Forelimb muscle (tissue), 1 donor: Measurements from ENCODE around the gene ISLR2. TPM values are rescaled to one million over a fixed set of nuclear protein-coding genes. Genes with fewer than 3 reads are reported as not detected.
A peak's percentile ranks its signal among the peaks of the same experiment; 100 is the strongest.
"Not testable (repeated sequence)": the region's sequence is repeated elsewhere in the genome, so short reads cannot be mapped to it uniquely, and the experiment has no call there.

Source experiments
- DNase-seq: peaks from one replicate; pipeline ENCODE4 v3.0.0-alpha.2; 2013; ENCODE audit warnings: low read depth
- polyA plus RNA-seq: library from polyadenylated mRNA; unstranded; fragments of 120-200 nt; gene quantifications from one replicate; pipeline ENCODE4 v1.2.1, GENCODE V29; 2013; ENCODE audit not compliant: insufficient read length

ISLR2 gene, protein sequence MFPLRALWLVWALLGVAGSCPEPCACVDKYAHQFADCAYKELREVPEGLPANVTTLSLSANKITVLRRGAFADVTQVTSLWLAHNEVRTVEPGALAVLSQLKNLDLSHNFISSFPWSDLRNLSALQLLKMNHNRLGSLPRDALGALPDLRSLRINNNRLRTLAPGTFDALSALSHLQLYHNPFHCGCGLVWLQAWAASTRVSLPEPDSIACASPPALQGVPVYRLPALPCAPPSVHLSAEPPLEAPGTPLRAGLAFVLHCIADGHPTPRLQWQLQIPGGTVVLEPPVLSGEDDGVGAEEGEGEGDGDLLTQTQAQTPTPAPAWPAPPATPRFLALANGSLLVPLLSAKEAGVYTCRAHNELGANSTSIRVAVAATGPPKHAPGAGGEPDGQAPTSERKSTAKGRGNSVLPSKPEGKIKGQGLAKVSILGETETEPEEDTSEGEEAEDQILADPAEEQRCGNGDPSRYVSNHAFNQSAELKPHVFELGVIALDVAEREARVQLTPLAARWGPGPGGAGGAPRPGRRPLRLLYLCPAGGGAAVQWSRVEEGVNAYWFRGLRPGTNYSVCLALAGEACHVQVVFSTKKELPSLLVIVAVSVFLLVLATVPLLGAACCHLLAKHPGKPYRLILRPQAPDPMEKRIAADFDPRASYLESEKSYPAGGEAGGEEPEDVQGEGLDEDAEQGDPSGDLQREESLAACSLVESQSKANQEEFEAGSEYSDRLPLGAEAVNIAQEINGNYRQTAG
- polyA plus RNA-seq = 7.3 TPM

GRCh38 chr15:74130155-74130848, at the start of gene ISLR2:
ISLR2 (plus strand) TSS chr15:74130586; CDS start chr15:74132755, 2,169 bp downstream.
- no peak for DNase-seq

GRCh38 chr15:74082450-74082849, 47.9 kb upstream of the ISLR2 start, which contains the start of gene GOLGA6A:
GOLGA6A (minus strand) TSS chr15:74082550; CDS start chr15:74082509, 41 bp downstream.
- not testable (repeated sequence) for DNase-seq

GRCh38 chr15:74094567-74094966, 35.8 kb upstream of the ISLR2 start:
- not testable (repeated sequence) for DNase-seq

DNA sequence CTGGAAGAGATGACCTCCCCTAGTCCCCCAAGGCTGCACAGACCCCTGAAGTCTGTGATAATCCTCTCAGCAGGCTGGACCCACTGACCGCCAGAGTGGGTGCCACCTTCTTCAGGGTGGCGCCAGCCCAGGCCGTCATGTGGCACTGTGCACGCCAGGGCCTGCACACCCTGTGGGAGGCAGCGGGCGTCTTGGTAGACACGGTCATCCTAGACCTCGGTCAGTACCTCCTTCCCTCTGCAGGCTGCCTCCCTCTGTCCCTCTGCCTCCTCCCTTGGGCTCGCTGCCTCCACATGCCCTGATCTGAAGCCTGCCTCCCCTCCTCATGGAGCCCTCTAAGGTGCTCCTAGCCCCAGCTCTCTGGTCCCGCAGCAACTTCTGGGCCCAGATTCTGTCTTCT, 34.8 kb upstream of the ISLR2 start:
- not testable (repeated sequence) for DNase-seq

- DNase-seq = not testable (repeated sequence)
Measured at GRCh38 chr15:74096753-74097474, 33.5 kb upstream of the ISLR2 start.

GRCh38 chr15:74099963-74100733, 30.2 kb upstream of the ISLR2 start:
- DNase-seq = peak; percentile 6

DNA sequence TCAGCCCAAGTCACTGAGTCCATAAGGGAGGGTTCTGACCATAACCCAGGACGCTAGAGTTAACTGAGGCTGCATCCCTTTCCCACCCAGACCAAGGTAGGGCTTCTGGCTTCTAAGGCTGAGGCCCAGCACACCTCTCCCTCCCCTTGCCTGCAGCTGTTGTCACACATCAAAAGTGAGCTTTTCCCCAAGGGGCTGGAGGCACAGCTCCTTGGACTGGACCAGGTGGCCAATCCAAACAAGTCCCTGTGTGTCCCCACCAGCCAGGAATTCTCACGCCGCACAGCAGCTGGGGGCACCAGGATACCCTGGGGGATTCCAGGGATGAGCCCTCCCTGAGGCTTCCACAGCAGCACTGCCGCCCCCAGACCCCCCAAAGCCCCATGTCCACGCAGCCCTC, 22.3 kb upstream of the ISLR2 start:
- no peak for DNase-seq

- DNase-seq = not testable (repeated sequence)
Measured at GRCh38 chr15:74108611-74109010, 21.8 kb upstream of the ISLR2 start.

DNA sequence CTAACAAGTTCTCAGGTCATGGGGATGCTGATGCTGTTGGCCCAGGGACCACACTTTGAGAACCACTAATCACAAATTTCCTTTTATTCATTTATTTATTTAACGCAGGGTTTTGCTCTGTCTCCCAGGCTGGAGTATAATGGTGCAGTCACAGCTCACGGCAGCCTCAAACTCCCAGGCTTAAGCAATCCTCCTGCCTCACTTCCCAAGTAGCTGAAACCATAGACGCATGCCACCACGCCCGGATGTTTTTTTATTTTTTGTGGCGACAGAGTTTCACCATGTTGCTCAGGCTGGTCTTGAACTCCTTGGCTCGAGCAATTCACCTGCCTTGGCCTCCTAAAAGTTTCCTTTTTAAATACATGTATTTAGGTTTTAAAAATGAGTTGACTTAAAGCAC, 20.7 kb upstream of the ISLR2 start:
- DNase-seq = no peak

DNA sequence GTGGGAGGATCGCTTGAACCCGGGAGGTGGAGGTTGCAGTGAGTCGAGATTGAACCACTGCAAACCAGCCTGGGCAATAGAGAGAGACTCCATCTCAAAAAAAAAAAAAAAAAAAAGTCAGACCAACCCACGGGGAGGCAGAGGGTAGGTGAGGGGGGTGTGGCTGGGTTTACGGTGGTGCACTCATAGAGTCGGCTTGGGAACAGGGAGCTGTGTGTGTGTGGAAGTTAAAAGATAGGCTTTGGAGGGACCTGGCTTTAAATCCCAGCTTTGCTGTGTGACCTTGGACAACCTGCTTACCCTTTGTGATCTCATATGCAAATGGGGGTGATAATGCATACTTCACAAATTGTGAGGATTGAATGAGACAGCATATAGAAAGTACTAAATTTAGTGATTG, 10.0 kb upstream of the ISLR2 start:
- no peak for DNase-seq

DNA sequence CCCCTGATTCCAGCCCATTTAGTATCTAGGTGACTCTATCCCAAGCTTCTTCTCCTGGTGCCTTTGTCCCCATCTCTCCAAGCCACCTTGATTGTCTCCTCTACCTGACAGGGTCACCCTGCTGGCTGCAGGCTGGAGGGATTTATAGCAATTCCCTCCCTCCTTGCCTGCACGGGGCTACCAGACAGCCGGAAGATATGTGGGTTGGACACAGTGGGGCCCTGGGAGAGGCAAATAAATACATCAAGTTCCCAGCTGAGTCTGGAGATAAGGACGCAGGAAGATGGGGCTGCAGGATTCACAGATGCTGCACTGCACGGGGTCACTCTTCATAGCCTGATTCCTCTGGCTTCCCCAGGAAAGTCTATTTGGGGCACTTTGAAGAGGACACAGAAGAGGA, 9.3 kb upstream of the ISLR2 start:
- no peak for DNase-seq

- no peak for DNase-seq
Measured at GRCh38 chr15:74121858-74122257, 8.5 kb upstream of the ISLR2 start.

- DNase-seq = no peak
Measured at GRCh38 chr15:74122403-74123130, 7.8 kb upstream of the ISLR2 start.

- DNase-seq = no peak
Measured at GRCh38 chr15:74123131-74123429, 7.3 kb upstream of the ISLR2 start.

GRCh38 chr15:74123658-74124057, 6.7 kb upstream of the ISLR2 start:
- no peak for DNase-seq

DNA sequence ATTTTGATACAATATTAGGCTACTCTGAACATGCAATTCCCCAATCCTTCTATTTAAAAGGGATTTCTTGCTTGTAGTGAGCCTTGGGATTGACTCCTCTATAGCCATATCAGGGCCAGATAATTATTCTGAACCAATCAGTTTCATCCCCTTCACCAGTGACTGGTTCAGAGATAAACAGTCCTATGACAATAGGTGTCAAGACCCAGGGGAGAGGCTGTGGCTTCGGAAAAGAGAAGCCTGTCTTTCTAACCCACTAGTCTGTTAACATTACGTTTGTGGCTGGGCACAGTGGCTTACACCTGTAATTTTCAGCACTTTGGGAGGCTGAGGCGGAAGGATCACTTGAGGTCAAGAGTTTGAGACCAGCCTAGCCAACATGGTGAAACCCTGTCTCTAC, 6.2 kb upstream of the ISLR2 start:
- DNase-seq = no peak

DNA sequence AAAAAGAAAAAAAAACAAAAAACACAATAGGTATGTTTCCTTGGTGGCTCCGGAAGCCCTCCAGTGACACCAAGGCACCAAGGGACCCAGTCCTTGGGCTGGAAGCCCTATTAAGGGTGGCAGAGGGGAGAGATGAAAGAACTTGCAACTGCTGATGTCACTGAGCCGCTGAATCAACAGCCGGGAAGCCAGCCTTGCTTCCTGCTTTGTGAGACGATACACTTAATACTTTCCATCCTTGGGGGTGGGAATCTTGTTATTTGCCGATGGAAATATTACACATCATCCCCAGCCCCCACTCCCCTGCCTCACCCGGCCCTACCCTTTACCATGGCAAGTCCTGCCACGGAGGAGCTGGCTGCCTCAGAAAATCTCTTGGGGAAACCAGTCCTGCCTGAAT, 5.6 kb upstream of the ISLR2 start:
- DNase-seq = no peak

GRCh38 chr15:74127255-74127953, 3.0 kb upstream of the ISLR2 start:
- peak; percentile 57 for DNase-seq

- DNase-seq = no peak
Measured at GRCh38 chr15:74127954-74128784, 2.2 kb upstream of the ISLR2 start.
